SJCRH30 (cell line): ENCODE data around the gene CHFR. TPM values are rescaled to one million over a fixed set of nuclear protein-coding genes. Genes with fewer than 3 reads are reported as not detected.
"Not testable (repeated sequence)": the region's sequence is repeated elsewhere in the genome, so short reads cannot be mapped to it uniquely, and the experiment has no call there.

Experiments used
- DNase-seq, 2 experiments: peaks; one replicate each; pipeline ENCODE4 v3.0.0-alpha.2; 2015 to 2020
- H3K27ac ChIP-seq: fragments of 250-450 bp; sonication (Bioruptor Pico); 2 replicates; pipeline ENCODE4 v1.5.1; 2020; ENCODE audit warnings: mild to moderate bottlenecking, moderate library complexity
- H3K27me3 ChIP-seq: fragments of 250-450 bp; sonication (Bioruptor Pico); 2 replicates; pipeline ENCODE4 v1.5.1; 2020; ENCODE audit warnings: mild to moderate bottlenecking, moderate library complexity
- H3K36me3 ChIP-seq: fragments of 250-450 bp; sonication (Bioruptor Pico); 2 replicates; pipeline ENCODE4 v1.5.1; 2020; ENCODE audit warnings: mild to moderate bottlenecking, moderate library complexity
- H3K4me1 ChIP-seq: fragments of 250-450 bp; sonication (Bioruptor Pico); 2 replicates; pipeline ENCODE4 v1.5.1; 2020; ENCODE audit warnings: mild to moderate bottlenecking, moderate library complexity
- H3K4me3 ChIP-seq: fragments of 250-450 bp; sonication (Bioruptor Pico); 2 replicates; pipeline ENCODE4 v1.5.1; 2020; ENCODE audit warnings: mild to moderate bottlenecking, moderate library complexity
- H3K9me3 ChIP-seq: fragments of 250-450 bp; sonication (Bioruptor Pico); replicated peaks from 2 replicates; pipeline ENCODE4 v1.5.1; 2020; ENCODE audit warnings: mild to moderate bottlenecking, moderate library complexity
- total RNA-seq: library from RNA; depleted of rRNA; stranded (reverse); fragments of >200 nt; shearing (Covaris generic); gene quantifications from 2 replicates; pipeline ENCODE4 v1.2.3, GENCODE V29; 2014

The CHFR gene
- total RNA-seq, 1 experiment from 2014 or later = 8.5 TPM

GRCh38 chr12:132857019-132857418 is 30.4 kb downstream of the CHFR start:
- not testable (repeated sequence) for H3K4me3 ChIP-seq, H3K27ac ChIP-seq, H3K27me3 ChIP-seq, H3K4me1 ChIP-seq, H3K9me3 ChIP-seq, DNase-seq
- peaks cover 24% of the 10 kb centered on the region for H3K36me3 ChIP-seq

GRCh38 chr12:132856581-132856980 is 30.8 kb downstream of the CHFR start:
- no peak for DNase-seq
- H3K4me1 ChIP-seq = no peaks in the 10 kb centered on the region
- peaks cover 24% of the 10 kb centered on the region for H3K36me3 ChIP-seq
- H3K4me3 ChIP-seq = no peak overlapping the region
- no peaks in the 10 kb centered on the region for H3K9me3 ChIP-seq
- H3K27ac ChIP-seq = no peak overlapping the region
- no peaks in the 10 kb centered on the region for H3K27me3 ChIP-seq

GRCh38 chr12:132855211-132855610 is 32.2 kb downstream of the CHFR start:
- not testable (repeated sequence) for H3K9me3 ChIP-seq, H3K4me1 ChIP-seq, H3K27me3 ChIP-seq, H3K27ac ChIP-seq, H3K4me3 ChIP-seq, DNase-seq
- H3K36me3 ChIP-seq = peaks cover 26% of the 10 kb centered on the region

- Histone ChIP-seq H3K27ac (no peak overlapping the region), H3K4me1 (no peaks in the 10 kb centered on the region), H3K36me3 (peaks cover 22% of the 10 kb centered on the region), H3K9me3 (no peaks in the 10 kb centered on the region), H3K4me3 (no peak overlapping the region), H3K27me3 (no peaks in the 10 kb centered on the region)
- DNase-seq = no peak
These were observed 33.9 kb downstream of the CHFR start for GRCh38 chr12:132853285-132854092.

- Histone ChIP-seq H3K27me3 (no peaks in the 10 kb centered on the region), H3K36me3 (peaks cover 16% of the 10 kb centered on the region), H3K9me3 (no peaks in the 10 kb centered on the region), H3K4me1 (no peaks in the 10 kb centered on the region), H3K27ac (no peak overlapping the region), H3K4me3 (no peak overlapping the region)
- DNase-seq = no peak
These were observed 34.9 kb downstream of the CHFR start for GRCh38 chr12:132852496-132852895.

GRCh38 chr12:132851465-132851864 is 35.9 kb downstream of the CHFR start:
- no peak for DNase-seq
- Histone ChIP-seq H3K4me1 (no peaks in the 10 kb centered on the region), H3K4me3 (no peak overlapping the region), H3K27ac (no peak overlapping the region), H3K9me3 (no peaks in the 10 kb centered on the region), H3K36me3 (peaks cover 20% of the 10 kb centered on the region), H3K27me3 (no peaks in the 10 kb centered on the region)

- no peak for DNase-seq
- H3K9me3 ChIP-seq = no peaks in the 10 kb centered on the region
- no peaks in the 10 kb centered on the region for H3K27me3 ChIP-seq
- H3K36me3 ChIP-seq = peaks cover 25% of the 10 kb centered on the region
- H3K27ac ChIP-seq = no peak overlapping the region
- H3K4me3 ChIP-seq = no peak overlapping the region
- no peaks in the 10 kb centered on the region for H3K4me1 ChIP-seq
These were observed 37.1 kb downstream of the CHFR start for GRCh38 chr12:132850291-132850690.

GRCh38 chr12:132848521-132848920 is 38.9 kb downstream of the CHFR start:
- H3K4me3 ChIP-seq = no peak overlapping the region
- no peak for DNase-seq
- H3K9me3 ChIP-seq = no peaks in the 10 kb centered on the region
- H3K4me1 ChIP-seq = no peaks in the 10 kb centered on the region
- peaks cover 21% of the 10 kb centered on the region for H3K36me3 ChIP-seq
- no peak overlapping the region for H3K27ac ChIP-seq
- no peaks in the 10 kb centered on the region for H3K27me3 ChIP-seq

GRCh38 chr12:132847363-132848356 is 39.7 kb downstream of the CHFR start:
- DNase-seq = no peak
- Histone ChIP-seq H3K27me3 (no peaks in the 10 kb centered on the region), H3K27ac (no peak overlapping the region), H3K9me3 (no peaks in the 10 kb centered on the region), H3K4me3 (no peak overlapping the region), H3K4me1 (no peaks in the 10 kb centered on the region), H3K36me3 (peaks cover 18% of the 10 kb centered on the region)

GRCh38 chr12:132844681-132845080 is 42.7 kb downstream of the CHFR start:
- not testable (repeated sequence) for H3K27ac ChIP-seq, H3K4me1 ChIP-seq, DNase-seq, H3K4me3 ChIP-seq, H3K9me3 ChIP-seq, H3K27me3 ChIP-seq
- H3K36me3 ChIP-seq = peaks cover 14% of the 10 kb centered on the region

- no peak for DNase-seq
These were observed 44.9 kb downstream of the CHFR start for GRCh38 chr12:132842449-132843045.

GRCh38 chr12:132841151-132841550 is 46.3 kb downstream of the CHFR start:
- Histone ChIP-seq H3K4me3 (no peak overlapping the region), H3K36me3 (peaks cover 9% of the 10 kb centered on the region; the same call in 1 of the 2 replicates), H3K27me3 (no peaks in the 10 kb centered on the region), H3K27ac (no peak overlapping the region), H3K4me1 (peaks cover 3% of the 10 kb centered on the region; the same call in 1 of the 2 replicates), H3K9me3 (no peaks in the 10 kb centered on the region)
- no peak for DNase-seq

More at GRCh38 chr12:132842449-132843045, 44.9 kb downstream of the CHFR start:
- no peak overlapping the region for H3K4me3 ChIP-seq
- H3K36me3 ChIP-seq = peaks cover 14% of the 10 kb centered on the region
- H3K4me1 ChIP-seq = no peaks in the 10 kb centered on the region
- no peaks in the 10 kb centered on the region for H3K27me3 ChIP-seq
- H3K9me3 ChIP-seq = no peaks in the 10 kb centered on the region
- no peak overlapping the region for H3K27ac ChIP-seq

- Histone ChIP-seq H3K9me3 (no peaks in the 10 kb centered on the region), H3K36me3 (peaks cover 4% of the 10 kb centered on the region; the same call in 1 of the 2 replicates), H3K27me3 (no peaks in the 10 kb centered on the region), H3K4me3 (no peak overlapping the region), H3K27ac (no peak overlapping the region), H3K4me1 (peaks cover 3% of the 10 kb centered on the region; the same call in 1 of the 2 replicates)
- no peak for DNase-seq
These were observed 46.9 kb downstream of the CHFR start for GRCh38 chr12:132840536-132840935.

- Histone ChIP-seq H3K27me3 (no peaks in the 10 kb centered on the region), H3K36me3 (no peaks in the 10 kb centered on the region; the same call in 1 of the 2 replicates), H3K27ac (no peak overlapping the region), H3K9me3 (no peaks in the 10 kb centered on the region), H3K4me1 (peaks cover 3% of the 10 kb centered on the region; the same call in 1 of the 2 replicates), H3K4me3 (no peak overlapping the region)
- DNase-seq = no peak
These were observed 47.7 kb downstream of the CHFR start for GRCh38 chr12:132839558-132840235.
